Peyer's patch (tissue), 4 donors: ENCODE data around the gene SOX12. TPM values are rescaled to one million over a fixed set of nuclear protein-coding genes. Genes with fewer than 3 reads are reported as not detected.

Source experiments
- DNase-seq, 3 donors: peaks; one replicate each; pipeline ENCODE4 v3.0.0-alpha.2; 2017 to 2019
- H3K27ac ChIP-seq, 4 donors: fragments of 200-600 bp; sonication (generic); one replicate each; pipeline ENCODE4 v1.5.1; 2016 to 2019
- H3K27me3 ChIP-seq, 2 donors: fragments of 200-600 bp; sonication (generic); one replicate each; pipeline ENCODE4 v1.5.1; 2019
- H3K36me3 ChIP-seq, 3 donors: fragments of 200-600 bp; sonication (generic); one replicate each; pipeline ENCODE4 v1.5.1; 2016 to 2019
- H3K4me1 ChIP-seq, 4 donors: fragments of 200-600 bp; sonication (generic); one replicate each; pipeline ENCODE4 v1.5.1; 2016 to 2019
- H3K4me3 ChIP-seq, 4 donors: fragments of 200-600 bp; sonication (generic); 1 replicate in 3 of 4; 2 replicates in 1 of 4; pipeline ENCODE4 v1.5.1; 2016 to 2019; ENCODE audit warnings: mild to moderate bottlenecking in 1 of 4
- H3K9me3 ChIP-seq, 4 donors: fragments of 200-600 bp; sonication (generic); one replicate each; pipeline ENCODE4 v1.5.1; 2016 to 2019; ENCODE audit warnings: mild to moderate bottlenecking in 1 of 4
- POLR2A ChIP-seq, 2 donors: fragments of 450-650 bp; IDR thresholded peaks; one replicate each; pipeline ENCODE4 v1.5.1; 2017; ENCODE audit warnings: antibody characterized with exemption in 2 of 2, mild to moderate bottlenecking in 2 of 2, moderate library complexity in 2 of 2
- total RNA-seq, 4 donors: library from RNA; depleted of rRNA; stranded (reverse); fragments of >200 nt; gene quantifications; one replicate each; pipeline ENCODE4 v1.1.0, GENCODE V29; 2016
- TF ChIP-seq, protein P1 (sequence below), 6 experiments: fragments of 450-650 bp in 4 of 6; fragments of 200-600 bp in 2 of 6; sonication (generic) in 1 of 6; IDR thresholded peaks; one replicate each; pipeline ENCODE4 v1.5.1; 2017 to 2019; ENCODE audit warnings: antibody characterized with exemption in 6 of 6, mild to moderate bottlenecking in 3 of 6, moderate library complexity in 1 of 6

SOX12 gene
- total RNA-seq, 4 donors from 2014 or later = 1.4 to 7.4 (median 2.5) TPM

DNA sequence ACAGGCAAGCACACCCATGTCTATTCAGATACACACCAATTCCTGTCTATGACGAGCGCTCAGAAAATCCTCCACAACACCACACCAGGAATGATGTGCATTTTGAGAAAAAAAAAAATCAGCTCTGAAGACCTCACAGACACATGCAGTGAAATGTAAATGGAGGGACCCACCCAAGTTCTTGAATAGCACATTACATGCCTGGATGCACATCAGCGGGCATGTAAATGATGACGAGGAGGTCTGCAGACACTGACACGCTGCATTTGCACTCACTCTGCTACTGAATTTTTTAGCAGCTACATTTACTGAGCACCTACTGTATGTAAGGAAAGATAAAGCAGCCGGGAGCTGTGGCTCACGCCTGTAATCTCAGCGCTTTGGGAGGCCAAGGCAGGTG lies 36.2 kb downstream of the SOX12 start:
- no peak overlapping the region for H3K27ac ChIP-seq
- no peak overlapping the region for H3K4me3 ChIP-seq
- no peaks in the 10 kb centered on the region for H3K9me3 ChIP-seq
- no peaks in the 10 kb centered on the region for H3K36me3 ChIP-seq
- H3K4me1 ChIP-seq = no peaks in the 10 kb centered on the region
- DNase-seq = peak in 1 of 3 donors; percentile 34
- no peaks in the 10 kb centered on the region for H3K27me3 ChIP-seq
- TF ChIP-seq, protein P1, sequence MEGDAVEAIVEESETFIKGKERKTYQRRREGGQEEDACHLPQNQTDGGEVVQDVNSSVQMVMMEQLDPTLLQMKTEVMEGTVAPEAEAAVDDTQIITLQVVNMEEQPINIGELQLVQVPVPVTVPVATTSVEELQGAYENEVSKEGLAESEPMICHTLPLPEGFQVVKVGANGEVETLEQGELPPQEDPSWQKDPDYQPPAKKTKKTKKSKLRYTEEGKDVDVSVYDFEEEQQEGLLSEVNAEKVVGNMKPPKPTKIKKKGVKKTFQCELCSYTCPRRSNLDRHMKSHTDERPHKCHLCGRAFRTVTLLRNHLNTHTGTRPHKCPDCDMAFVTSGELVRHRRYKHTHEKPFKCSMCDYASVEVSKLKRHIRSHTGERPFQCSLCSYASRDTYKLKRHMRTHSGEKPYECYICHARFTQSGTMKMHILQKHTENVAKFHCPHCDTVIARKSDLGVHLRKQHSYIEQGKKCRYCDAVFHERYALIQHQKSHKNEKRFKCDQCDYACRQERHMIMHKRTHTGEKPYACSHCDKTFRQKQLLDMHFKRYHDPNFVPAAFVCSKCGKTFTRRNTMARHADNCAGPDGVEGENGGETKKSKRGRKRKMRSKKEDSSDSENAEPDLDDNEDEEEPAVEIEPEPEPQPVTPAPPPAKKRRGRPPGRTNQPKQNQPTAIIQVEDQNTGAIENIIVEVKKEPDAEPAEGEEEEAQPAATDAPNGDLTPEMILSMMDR (IDR thresholded peaks at IDR 0.05) = no peak
- TF ChIP-seq POLR2A (IDR thresholded peaks at IDR 0.05) = no peak

DNA sequence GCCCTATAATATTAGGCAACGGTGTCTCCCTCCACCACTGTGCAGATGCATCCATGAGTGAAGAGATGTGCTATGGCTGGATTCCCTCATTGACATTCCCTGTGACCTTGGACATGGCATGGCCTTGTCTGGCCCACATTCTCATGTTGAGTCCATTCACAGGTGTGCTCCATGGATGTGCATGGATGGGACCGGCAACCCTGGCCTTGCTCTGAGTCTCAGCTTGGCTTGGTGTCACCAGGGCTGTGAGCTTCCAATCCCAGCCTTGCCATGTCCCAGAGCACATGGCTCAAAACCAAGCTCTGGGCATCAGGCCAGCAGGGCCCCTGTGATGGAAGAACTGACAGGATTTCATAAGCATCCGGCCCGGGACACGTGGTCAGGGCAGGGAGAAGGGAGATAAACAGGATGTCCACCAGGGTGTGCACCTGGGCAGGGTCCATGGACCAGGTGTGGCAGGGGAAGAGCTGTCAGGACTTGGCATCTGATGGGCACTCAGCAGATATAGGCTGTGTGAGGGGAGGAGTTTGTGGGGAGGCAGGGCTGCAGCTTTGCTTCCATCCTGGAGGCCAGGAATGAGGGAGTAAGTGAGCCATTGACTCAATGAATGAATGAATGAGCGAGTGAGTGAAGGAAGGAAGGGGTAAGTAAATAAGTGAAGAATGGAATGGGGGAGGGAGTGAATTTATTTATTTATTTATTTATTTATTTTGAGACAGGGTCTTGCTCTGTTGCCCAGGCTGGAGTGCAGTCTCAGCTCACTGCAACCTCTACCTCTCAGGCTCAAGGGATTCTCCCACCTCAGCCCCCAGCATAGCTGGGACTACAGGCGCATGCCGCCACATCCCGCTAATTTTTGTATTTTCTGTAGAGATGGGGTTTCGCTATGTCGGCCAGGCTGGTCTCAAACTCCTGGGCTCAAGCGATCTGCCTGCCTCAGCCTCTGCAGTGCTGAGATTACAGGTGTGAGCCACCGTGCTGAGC lies 37.2 kb downstream of the SOX12 start:
- DNase-seq = peak; percentile 53 to 89 (median 86)
- no peak for TF ChIP-seq POLR2A (IDR thresholded peaks at IDR 0.05)
- TF ChIP-seq, protein P1 (IDR thresholded peaks at IDR 0.05) = peak in 5 of 6 experiments; percentile 4 to 82 (median 81)
- Histone ChIP-seq H3K27ac (no peak overlapping the region), H3K4me1 (no peaks in the 10 kb centered on the region), H3K4me3 (no peak overlapping the region), H3K9me3 (no peaks in the 10 kb centered on the region), H3K36me3 (no peaks in the 10 kb centered on the region), H3K27me3 (no peaks in the 10 kb centered on the region)

DNA sequence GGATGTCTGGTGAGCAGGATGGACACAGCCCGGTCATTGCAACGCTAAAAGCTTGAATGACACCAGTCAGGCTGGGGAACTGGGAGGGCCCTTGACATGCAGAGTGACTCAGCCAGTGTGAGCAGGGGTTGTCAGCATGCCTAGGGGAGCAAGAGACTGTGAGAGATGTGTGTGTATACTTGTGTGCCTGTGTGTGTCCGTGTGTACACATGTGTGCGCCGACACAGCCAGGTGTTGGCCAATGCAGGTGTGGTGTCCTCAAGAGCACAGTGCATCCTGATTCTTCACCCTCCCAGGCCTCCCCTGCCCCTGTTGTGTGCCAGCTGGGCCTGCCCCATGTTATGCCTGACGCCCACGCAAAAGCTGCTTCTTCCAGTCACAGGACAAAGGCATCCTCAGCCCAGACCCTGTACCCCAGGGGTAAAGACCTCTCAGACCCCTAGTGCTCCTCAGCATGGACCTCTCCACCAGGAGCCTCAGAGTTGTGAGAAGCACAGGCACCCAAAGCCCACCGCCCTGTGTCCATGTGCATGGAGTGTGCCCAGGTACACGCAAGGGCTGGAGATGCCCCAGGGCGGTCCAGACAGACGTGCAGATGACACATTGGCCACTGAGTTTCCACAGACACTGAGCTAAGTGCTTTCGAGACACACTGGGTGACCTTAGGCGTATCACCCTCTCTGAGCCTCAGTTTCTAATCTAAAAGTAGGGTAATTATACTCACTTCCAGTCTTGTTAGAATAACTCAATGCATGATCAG lies 38.1 kb downstream of the SOX12 start:
- Histone ChIP-seq H3K4me3 (no peak overlapping the region), H3K4me1 (no peaks in the 10 kb centered on the region), H3K27me3 (no peaks in the 10 kb centered on the region), H3K36me3 (no peaks in the 10 kb centered on the region), H3K9me3 (no peaks in the 10 kb centered on the region), H3K27ac (no peak overlapping the region)
- TF ChIP-seq, protein P1 (IDR thresholded peaks at IDR 0.05) = no peak
- TF ChIP-seq POLR2A (IDR thresholded peaks at IDR 0.05) = no peak
- DNase-seq = no peak

DNA sequence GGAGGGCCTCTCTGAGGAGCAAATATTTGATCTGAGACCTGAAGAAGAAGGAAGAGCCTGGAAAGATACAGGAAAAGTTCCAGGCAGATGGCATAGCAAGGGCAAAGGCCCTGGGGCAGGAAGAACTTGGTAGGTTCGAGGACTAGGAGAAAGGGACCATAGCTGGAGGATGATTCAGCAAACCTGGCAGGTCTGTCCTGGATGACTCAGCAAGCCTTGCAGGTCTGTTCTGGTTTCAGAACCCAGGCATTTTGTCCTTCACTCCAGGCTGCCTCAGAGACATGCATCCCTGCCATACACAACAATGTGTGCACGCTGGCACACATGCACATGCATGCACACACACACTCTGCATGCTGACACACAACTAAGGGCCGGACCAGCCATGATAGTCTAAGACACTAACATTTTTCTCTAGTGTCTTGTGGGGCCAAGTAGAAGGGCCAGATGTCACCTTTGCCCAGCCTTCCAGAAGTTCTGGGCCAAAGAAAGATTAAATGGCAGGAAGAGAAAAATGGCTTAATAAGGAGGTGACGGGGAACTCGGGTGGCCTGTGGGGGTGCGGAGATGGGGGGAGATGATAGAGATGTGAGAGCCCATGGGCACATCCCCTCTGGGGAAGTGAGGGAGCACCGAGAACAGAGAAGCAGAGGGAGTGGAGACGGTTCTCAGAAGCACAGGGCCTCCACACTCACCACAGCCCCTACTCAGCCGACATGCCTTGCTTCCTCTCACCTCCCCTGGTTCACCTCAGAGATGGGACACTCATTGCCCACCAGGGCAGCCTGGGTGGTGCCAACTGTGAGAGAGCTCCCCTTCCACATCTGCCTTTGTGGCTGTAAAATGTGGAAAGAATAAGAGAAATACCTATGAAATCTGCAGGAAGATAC lies 39.8 kb downstream of the SOX12 start:
- DNase-seq = no peak
- Histone ChIP-seq H3K27ac (no peak overlapping the region), H3K27me3 (no peaks in the 10 kb centered on the region), H3K4me1 (no peaks in the 10 kb centered on the region), H3K36me3 (no peaks in the 10 kb centered on the region), H3K4me3 (no peak overlapping the region), H3K9me3 (no peaks in the 10 kb centered on the region)
- TF ChIP-seq, protein P1 (IDR thresholded peaks at IDR 0.05) = no peak
- no peak for TF ChIP-seq POLR2A (IDR thresholded peaks at IDR 0.05)
